ENCODE results near the gene AGPAT2. TPM values are rescaled to one million over a fixed set of nuclear protein-coding genes. Genes with fewer than 3 reads are reported as not detected.

Gene AGPAT2
- total RNA-seq, 2 donors from 2014 or later = 71.9 to 81.9 TPM

DNA sequence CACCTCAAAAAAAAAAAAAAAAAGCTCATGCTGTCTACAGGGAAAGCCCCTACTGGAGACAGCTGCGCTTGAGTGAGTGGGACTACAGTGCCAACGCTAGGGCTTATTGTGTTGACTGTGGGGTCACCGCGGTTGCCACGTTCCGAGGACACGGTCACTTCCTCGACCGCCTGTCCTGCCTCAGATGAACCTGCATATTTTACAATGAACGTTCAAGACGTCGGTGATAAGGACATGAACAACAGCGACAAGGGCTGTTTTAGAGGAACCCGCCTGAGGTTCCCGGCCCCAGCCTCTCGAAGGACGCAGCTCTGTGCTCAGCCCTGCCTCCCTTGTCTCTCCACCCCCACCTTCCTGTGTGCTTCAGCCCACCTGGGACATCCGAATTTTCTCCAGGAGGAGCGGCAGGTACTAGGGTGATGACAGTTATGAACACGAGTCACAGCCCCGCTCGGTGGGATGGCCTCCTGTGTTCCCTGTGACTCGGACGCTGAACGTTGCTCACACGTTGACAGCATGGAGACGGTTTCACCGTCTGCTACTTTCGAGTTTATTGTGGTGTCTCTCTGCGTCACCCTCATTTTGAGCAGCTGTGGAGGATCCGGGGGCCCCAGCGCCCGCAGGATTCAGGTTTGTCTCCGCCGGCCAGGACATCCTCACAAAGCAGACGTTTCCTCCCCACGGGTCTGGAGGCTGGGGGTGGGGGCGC is 13.9 kb upstream of the AGPAT2 start:
- no peaks in the 10 kb centered on the region for H3K27me3 ChIP-seq
- no peak overlapping the region for H3K27ac ChIP-seq
- TF ChIP-seq, protein P1, sequence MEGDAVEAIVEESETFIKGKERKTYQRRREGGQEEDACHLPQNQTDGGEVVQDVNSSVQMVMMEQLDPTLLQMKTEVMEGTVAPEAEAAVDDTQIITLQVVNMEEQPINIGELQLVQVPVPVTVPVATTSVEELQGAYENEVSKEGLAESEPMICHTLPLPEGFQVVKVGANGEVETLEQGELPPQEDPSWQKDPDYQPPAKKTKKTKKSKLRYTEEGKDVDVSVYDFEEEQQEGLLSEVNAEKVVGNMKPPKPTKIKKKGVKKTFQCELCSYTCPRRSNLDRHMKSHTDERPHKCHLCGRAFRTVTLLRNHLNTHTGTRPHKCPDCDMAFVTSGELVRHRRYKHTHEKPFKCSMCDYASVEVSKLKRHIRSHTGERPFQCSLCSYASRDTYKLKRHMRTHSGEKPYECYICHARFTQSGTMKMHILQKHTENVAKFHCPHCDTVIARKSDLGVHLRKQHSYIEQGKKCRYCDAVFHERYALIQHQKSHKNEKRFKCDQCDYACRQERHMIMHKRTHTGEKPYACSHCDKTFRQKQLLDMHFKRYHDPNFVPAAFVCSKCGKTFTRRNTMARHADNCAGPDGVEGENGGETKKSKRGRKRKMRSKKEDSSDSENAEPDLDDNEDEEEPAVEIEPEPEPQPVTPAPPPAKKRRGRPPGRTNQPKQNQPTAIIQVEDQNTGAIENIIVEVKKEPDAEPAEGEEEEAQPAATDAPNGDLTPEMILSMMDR (IDR thresholded peaks at IDR 0.05) = no peak
- no peak for DNase-seq (ENCODE audit: low spot score)
- H3K36me3 ChIP-seq = no peaks in the 10 kb centered on the region
- no peaks in the 10 kb centered on the region for H3K9me3 ChIP-seq
- H3K4me3 ChIP-seq = no peak overlapping the region
- H3K4me1 ChIP-seq = no peaks in the 10 kb centered on the region

DNA sequence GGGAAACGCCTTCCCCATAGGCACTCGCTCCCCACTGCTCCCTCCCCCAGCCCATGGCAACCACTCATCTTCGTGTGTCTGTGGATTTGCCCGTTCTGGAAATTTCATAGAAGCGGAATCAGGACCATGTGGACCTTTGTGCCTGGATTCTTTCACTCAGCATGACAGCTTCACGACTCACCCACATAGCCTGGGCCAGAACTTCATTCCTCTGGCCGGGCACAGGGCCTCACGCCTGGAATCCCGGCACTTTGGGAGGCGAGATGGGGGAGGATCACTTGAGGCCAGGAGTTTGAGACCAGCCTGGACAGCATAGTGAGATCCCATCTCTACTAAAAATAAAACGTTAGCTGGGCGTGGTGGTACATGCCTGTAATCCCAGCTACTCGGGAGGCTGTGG is 13.0 kb upstream of the AGPAT2 start:
- no peaks in the 10 kb centered on the region for H3K36me3 ChIP-seq
- H3K4me3 ChIP-seq = no peak overlapping the region
- H3K9me3 ChIP-seq = no peaks in the 10 kb centered on the region
- TF ChIP-seq, protein P1 (IDR thresholded peaks at IDR 0.05) = no peak
- H3K27ac ChIP-seq = no peak overlapping the region
- no peak for DNase-seq (ENCODE audit: low spot score)
- peaks cover 0 to 1% of the 10 kb centered on the region in 2 donors for H3K4me1 ChIP-seq
- no peaks in the 10 kb centered on the region for H3K27me3 ChIP-seq

- no peak overlapping the region for H3K4me3 ChIP-seq
These were observed 11.5 kb upstream of the AGPAT2 start for GRCh38 chr9:136698635-136699246.

GRCh38 chr9:136697821-136698526 is 10.7 kb upstream of the AGPAT2 start:
- no peaks in the 10 kb centered on the region for H3K27me3 ChIP-seq
- H3K4me1 ChIP-seq = peaks cover 0 to 20% of the 10 kb centered on the region in 2 donors
- H3K4me3 ChIP-seq = no peak overlapping the region
- no peak overlapping the region for H3K27ac ChIP-seq
- TF ChIP-seq, protein P1 (IDR thresholded peaks at IDR 0.05) = no peak
- no peak for DNase-seq (ENCODE audit: low spot score)
- H3K9me3 ChIP-seq = no peaks in the 10 kb centered on the region
- no peaks in the 10 kb centered on the region for H3K36me3 ChIP-seq

More at GRCh38 chr9:136698635-136699246, 11.5 kb upstream of the AGPAT2 start:
- H3K36me3 ChIP-seq = no peaks in the 10 kb centered on the region
- no peak for DNase-seq (ENCODE audit: low spot score)
- H3K27ac ChIP-seq = no peak overlapping the region
- TF ChIP-seq, protein P1 (IDR thresholded peaks at IDR 0.05) = no peak
- peaks cover 0 to 13% of the 10 kb centered on the region in 2 donors for H3K4me1 ChIP-seq
- H3K9me3 ChIP-seq = no peaks in the 10 kb centered on the region
- H3K27me3 ChIP-seq = no peaks in the 10 kb centered on the region

DNA sequence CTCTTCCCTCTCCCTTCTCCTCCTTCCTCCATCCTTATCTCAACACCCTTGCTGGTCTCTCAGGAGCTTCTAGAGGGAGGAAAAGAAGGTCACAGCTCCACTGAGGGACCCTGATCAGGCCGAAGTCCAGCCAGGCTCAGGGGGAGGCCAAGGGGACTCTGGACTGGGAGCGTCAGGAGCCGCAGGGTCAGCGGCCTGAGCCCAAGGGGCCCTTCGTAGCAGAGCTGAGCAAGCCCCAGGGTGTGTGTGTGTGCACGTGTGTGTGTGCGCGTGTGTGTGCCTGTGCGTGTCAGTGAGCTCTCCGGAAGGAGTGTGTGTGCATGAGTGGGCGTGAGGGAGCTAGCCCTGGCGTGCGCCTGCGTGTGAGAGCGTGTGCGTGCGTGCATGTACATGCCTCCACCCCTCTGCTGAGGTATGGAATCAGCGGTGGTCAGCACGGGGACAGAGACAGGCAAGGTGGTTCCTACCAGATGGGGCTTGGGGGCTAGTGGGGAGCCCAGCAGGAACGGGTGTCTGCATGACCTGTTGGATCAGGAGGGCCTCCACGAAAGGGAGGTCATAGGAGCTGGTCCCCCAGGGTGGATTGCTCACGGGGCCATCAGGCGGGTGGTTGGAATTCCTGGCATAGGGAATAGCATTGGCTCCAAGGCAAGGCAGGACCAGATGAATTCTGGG is 10.0 kb upstream of the AGPAT2 start:
- H3K9me3 ChIP-seq = no peaks in the 10 kb centered on the region
- no peak for DNase-seq (ENCODE audit: low spot score)
- H3K27me3 ChIP-seq = no peaks in the 10 kb centered on the region
- no peak overlapping the region for H3K27ac ChIP-seq
- no peaks in the 10 kb centered on the region for H3K36me3 ChIP-seq
- no peak overlapping the region for H3K4me3 ChIP-seq
- peaks cover 0 to 20% of the 10 kb centered on the region in 2 donors for H3K4me1 ChIP-seq
- TF ChIP-seq, protein P1 (IDR thresholded peaks at IDR 0.05) = no peak

All from right atrium auricular region (tissue), 2 donors.